Endothelial cell (in vitro differentiated cells): Measurements from ENCODE around the gene TCTA. TPM values are rescaled to one million over a fixed set of nuclear protein-coding genes. Genes with fewer than 3 reads are reported as not detected.
"Not testable (repeated sequence)": the region's sequence is repeated elsewhere in the genome, so short reads cannot be mapped to it uniquely, and the experiment has no call there.

Experiments
- DNase-seq: peaks from one replicate; pipeline ENCODE4 v3.0.0; 2021; ENCODE audit warnings: low spot score
- H3K27ac Mint-ChIP-seq: one replicate; pipeline ENCODE4 v1.8.0; 2021; ENCODE audit warnings: mixed read lengths, inconsistent platforms; ENCODE audit not compliant: unreplicated experiment
- H3K27me3 Mint-ChIP-seq: one replicate; pipeline ENCODE4 v1.8.0; 2021; ENCODE audit warnings: mild to moderate bottlenecking, moderate library complexity, mixed read lengths, inconsistent platforms; ENCODE audit not compliant: unreplicated experiment
- H3K36me3 Mint-ChIP-seq: one replicate; pipeline ENCODE4 v1.8.0; 2021; ENCODE audit warnings: mild to moderate bottlenecking, low read depth, mixed read lengths, inconsistent platforms; ENCODE audit not compliant: unreplicated experiment
- H3K4me1 Mint-ChIP-seq: one replicate; pipeline ENCODE4 v1.8.0; 2021; ENCODE audit warnings: mild to moderate bottlenecking, mixed read lengths, inconsistent platforms; ENCODE audit not compliant: unreplicated experiment
- H3K4me3 Mint-ChIP-seq: one replicate; pipeline ENCODE4 v1.8.0; 2021; ENCODE audit warnings: mild to moderate bottlenecking, mixed read lengths, inconsistent platforms; ENCODE audit not compliant: unreplicated experiment
- H3K9me3 Mint-ChIP-seq: one replicate; pipeline ENCODE4 v1.8.0; 2021; ENCODE audit warnings: mixed read lengths, inconsistent platforms; ENCODE audit not compliant: unreplicated experiment
- total RNA-seq: library from RNA; stranded (reverse); fragmentation: NEBNext Ultra II Directional; extraction: Animal tissue kit (Norgen Biotek cat#: 25700); gene quantifications from one replicate; pipeline ENCODE4 v1.2.1, GENCODE V29; 2021; ENCODE audit not compliant: unreplicated experiment
- TF ChIP-seq, protein P1 (sequence below): fragments of 200-600 bp; sonication (generic); IDR thresholded peaks from one replicate; pipeline ENCODE4 v1.5.0; 2021; ENCODE audit warnings: antibody characterized with exemption; ENCODE audit not compliant: unreplicated experiment

Gene TCTA
- total RNA-seq, 1 donor from 2014 or later = 17.3 TPM

DNA sequence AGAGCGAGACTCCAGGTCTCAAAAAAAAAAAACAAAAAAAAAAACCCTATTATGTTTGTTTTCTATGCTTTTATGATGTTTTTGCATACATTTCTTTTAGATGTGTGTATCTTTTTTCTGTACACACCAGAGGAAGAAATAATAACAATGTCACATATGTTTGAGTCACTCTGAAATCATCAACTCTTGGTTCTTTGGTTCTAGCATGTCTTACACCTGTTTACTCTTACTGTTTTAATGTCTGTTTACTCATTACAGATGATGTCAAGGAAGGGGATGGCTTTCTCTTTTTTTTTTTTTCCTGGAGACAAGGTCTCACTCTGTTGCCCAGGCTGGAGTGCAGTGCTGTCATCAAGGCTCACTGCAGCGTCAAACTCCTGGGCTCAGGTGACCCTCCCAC, 24.5 kb upstream of the TCTA start:
- peaks cover 14% of the 10 kb centered on the region for H3K4me1 Mint-ChIP-seq
- H3K27ac Mint-ChIP-seq = peak overlapping the region; percentile 41
- no peaks in the 10 kb centered on the region for H3K9me3 Mint-ChIP-seq
- H3K36me3 Mint-ChIP-seq = peaks cover 4% of the 10 kb centered on the region
- TF ChIP-seq, protein P1, sequence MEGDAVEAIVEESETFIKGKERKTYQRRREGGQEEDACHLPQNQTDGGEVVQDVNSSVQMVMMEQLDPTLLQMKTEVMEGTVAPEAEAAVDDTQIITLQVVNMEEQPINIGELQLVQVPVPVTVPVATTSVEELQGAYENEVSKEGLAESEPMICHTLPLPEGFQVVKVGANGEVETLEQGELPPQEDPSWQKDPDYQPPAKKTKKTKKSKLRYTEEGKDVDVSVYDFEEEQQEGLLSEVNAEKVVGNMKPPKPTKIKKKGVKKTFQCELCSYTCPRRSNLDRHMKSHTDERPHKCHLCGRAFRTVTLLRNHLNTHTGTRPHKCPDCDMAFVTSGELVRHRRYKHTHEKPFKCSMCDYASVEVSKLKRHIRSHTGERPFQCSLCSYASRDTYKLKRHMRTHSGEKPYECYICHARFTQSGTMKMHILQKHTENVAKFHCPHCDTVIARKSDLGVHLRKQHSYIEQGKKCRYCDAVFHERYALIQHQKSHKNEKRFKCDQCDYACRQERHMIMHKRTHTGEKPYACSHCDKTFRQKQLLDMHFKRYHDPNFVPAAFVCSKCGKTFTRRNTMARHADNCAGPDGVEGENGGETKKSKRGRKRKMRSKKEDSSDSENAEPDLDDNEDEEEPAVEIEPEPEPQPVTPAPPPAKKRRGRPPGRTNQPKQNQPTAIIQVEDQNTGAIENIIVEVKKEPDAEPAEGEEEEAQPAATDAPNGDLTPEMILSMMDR = no peak
- no peak overlapping the region for H3K4me3 Mint-ChIP-seq
- no peaks in the 10 kb centered on the region for H3K27me3 Mint-ChIP-seq
- no peak for DNase-seq

DNA sequence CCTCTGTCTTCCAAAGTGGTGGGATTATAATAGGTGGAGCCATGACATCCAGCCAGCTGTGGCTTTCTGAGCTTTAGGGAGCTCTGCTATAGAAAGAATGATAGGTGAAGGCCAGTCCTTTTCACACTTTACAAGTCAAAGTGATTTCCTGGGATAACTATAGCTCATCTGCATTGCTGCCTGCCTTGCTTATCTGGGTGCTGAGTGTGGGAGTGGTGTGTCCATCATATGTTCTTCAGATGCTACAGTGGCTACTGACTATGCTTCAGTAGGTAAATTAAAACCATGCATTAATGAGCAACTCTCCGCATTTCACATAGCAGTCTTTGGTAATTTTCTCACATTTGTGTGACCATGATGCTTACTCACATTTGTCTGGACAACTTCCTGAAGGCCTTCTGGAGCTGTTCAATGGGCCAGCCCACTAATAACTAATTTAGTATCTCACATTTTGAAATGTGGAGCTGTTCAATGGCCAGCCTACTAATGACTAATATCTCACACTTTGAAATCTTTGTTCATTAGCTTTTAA, 23.9 kb upstream of the TCTA start:
- TF ChIP-seq, protein P1 = no peak
- DNase-seq = no peak

DNA sequence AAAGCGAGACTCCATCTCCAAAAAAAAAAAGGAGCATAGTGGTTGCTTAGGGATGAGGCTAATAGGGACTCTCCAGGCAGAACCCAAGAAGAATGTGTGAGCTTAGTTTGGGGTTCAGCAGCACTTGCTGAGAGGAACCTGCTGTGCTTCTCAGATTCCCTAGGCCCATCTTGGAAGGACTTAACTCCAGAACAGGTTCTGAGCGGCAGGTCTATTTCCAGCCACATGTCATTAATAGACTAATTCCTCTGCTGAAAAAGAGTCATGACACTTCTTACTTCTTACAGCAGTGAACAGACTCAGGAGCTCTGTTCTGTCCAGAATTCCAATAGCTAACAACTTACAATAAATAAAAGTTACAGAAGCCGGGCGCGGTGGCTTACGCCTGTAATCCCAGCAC, 22.9 kb upstream of the TCTA start:
- TF ChIP-seq, protein P1 = no peak
- Mint-ChIP-seq H3K27me3 (no peaks in the 10 kb centered on the region), H3K9me3 (no peaks in the 10 kb centered on the region), H3K4me1 (peaks cover 5% of the 10 kb centered on the region), H3K36me3 (peaks cover 6% of the 10 kb centered on the region), H3K27ac (no peak overlapping the region), H3K4me3 (no peak overlapping the region)
- DNase-seq = no peak

More for the DNA sequence above, 23.9 kb upstream of the TCTA start:
- Mint-ChIP-seq H3K36me3 (peaks cover 4% of the 10 kb centered on the region), H3K4me3 (no peak overlapping the region), H3K9me3 (no peaks in the 10 kb centered on the region), H3K27me3 (no peaks in the 10 kb centered on the region), H3K4me1 (peaks cover 13% of the 10 kb centered on the region), H3K27ac (no peak overlapping the region)

DNA sequence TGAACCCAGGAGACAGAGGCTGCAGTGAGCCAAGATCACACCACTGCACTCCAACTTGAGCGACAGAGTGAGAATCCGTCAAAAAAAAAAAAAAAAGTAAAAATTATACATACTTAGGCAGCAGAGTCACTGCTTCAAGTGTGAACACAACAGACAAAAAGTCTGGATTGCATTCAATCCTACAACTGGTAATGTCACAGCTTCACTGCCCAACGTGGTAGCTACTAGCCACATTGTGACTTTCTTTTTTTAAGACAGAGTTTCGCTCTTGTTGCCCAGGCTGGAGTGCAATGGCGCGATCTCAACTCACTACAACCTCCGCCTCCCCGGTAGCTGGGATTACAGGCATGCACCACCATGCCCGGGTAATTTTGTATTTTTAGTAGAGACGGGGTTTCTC, 20.9 kb upstream of the TCTA start:
- H3K36me3 Mint-ChIP-seq = peaks cover 23% of the 10 kb centered on the region
- not testable (repeated sequence) for H3K4me1 Mint-ChIP-seq, H3K4me3 Mint-ChIP-seq, H3K27me3 Mint-ChIP-seq, DNase-seq, H3K27ac Mint-ChIP-seq, H3K9me3 Mint-ChIP-seq

DNA sequence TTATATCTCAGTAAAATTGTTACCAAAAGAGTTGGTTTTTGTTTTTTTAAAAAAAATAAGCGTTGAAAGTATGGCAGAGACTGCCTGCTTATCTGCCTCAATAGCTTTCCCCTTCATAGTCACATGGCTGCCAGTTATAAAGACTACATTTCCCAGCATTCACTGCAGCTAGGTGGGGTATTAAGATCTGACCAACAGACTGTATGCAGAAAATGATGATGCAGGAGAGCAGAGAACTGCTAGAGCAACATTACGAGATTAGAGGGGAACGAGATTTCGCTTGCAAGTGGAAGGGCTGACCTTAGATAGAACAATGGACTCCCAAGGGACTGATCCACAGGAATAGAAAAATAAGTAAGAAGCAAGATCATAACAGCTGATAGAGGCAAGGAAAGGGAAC, 14.8 kb upstream of the TCTA start:
- H3K27ac Mint-ChIP-seq = peak overlapping the region; percentile 0
- peaks cover 24% of the 10 kb centered on the region for H3K4me1 Mint-ChIP-seq
- TF ChIP-seq, protein P1 = no peak
- DNase-seq = no peak
- peaks cover 24% of the 10 kb centered on the region for H3K36me3 Mint-ChIP-seq
- no peaks in the 10 kb centered on the region for H3K9me3 Mint-ChIP-seq
- H3K27me3 Mint-ChIP-seq = peaks cover 9% of the 10 kb centered on the region
- no peak overlapping the region for H3K4me3 Mint-ChIP-seq
